Nephron (organoid): ENCODE measurements around the gene IL36B.

ENCODE experiments used
- H3K27ac Mint-ChIP-seq, 3 experiments: 2 replicates each; pipeline ENCODE4 v1.8.0; 2020; ENCODE audit warnings: mixed read lengths in 3 of 3, mild to moderate bottlenecking in 2 of 3, moderate library complexity in 1 of 3
- H3K27me3 Mint-ChIP-seq: 2 replicates; pipeline ENCODE4 v1.8.0; 2021; ENCODE audit warnings: low read depth, mild to moderate bottlenecking, moderate library complexity, mixed read lengths
- H3K36me3 Mint-ChIP-seq: 2 replicates; pipeline ENCODE4 v1.8.0; 2020; ENCODE audit warnings: low read depth, mixed read lengths
- H3K4me1 Mint-ChIP-seq: 2 replicates; pipeline ENCODE4 v1.8.0; 2020; ENCODE audit warnings: mixed read lengths
- H3K4me3 Mint-ChIP-seq, 3 experiments: 2 replicates each; pipeline ENCODE4 v1.8.0; 2020; ENCODE audit warnings: mild to moderate bottlenecking in 3 of 3, mixed read lengths in 3 of 3, moderate library complexity in 2 of 3
- H3K9me3 Mint-ChIP-seq: 2 replicates; pipeline ENCODE4 v1.8.0; 2020; ENCODE audit warnings: mixed read lengths
- CTCF ChIP-seq, 3 experiments: fragments of 200-600 bp; sonication (generic); IDR thresholded peaks; one replicate each; pipeline ENCODE4 v1.5.0; 2021; ENCODE audit warnings: antibody characterized with exemption in 3 of 3; ENCODE audit not compliant: unreplicated experiment in 3 of 3

IL36B gene

GRCh38 chr2:112985090-112985489 lies 67.6 kb downstream of the IL36B start:
- no peaks in the 10 kb centered on the region for H3K4me1 Mint-ChIP-seq
- peaks cover 5% of the 10 kb centered on the region for H3K9me3 Mint-ChIP-seq
- no peak overlapping the region for H3K4me3 Mint-ChIP-seq
- H3K27ac Mint-ChIP-seq, result no peak overlapping the region
- TF ChIP-seq CTCF (IDR thresholded peaks at IDR 0.05; ENCODE audit: unreplicated experiment in 3 of 3), result no peak
- H3K27me3 Mint-ChIP-seq, result peaks cover 5% of the 10 kb centered on the region
- H3K36me3 Mint-ChIP-seq, result no peaks in the 10 kb centered on the region

- no peaks in the 10 kb centered on the region for H3K9me3 Mint-ChIP-seq
These were observed 72.1 kb downstream of the IL36B start for GRCh38 chr2:112980537-112980936.

DNA sequence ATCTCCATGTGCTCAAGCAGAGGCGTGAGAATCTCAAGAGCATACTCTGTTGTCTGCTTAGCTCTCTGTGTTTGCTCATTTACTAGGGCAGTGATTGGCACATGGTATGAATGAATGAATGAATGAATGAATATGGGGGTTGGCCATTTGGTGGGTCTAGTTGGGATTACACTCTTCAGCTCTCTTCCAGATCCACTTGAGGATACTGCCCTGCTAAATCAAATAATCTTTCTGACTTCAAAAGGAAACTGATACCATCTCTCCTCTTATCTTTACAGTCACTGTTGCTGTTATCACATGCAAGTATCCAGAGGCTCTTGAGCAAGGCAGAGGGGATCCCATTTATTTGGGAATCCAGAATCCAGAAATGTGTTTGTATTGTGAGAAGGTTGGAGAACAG lies 72.9 kb downstream of the IL36B start:
- Mint-ChIP-seq H3K27ac (no peak overlapping the region), H3K4me1 (no peaks in the 10 kb centered on the region), H3K9me3 (no peaks in the 10 kb centered on the region), H3K4me3 (no peak overlapping the region), H3K27me3 (peaks cover 24% of the 10 kb centered on the region), H3K36me3 (no peaks in the 10 kb centered on the region)
- no peak for TF ChIP-seq CTCF (IDR thresholded peaks at IDR 0.05; ENCODE audit: unreplicated experiment in 3 of 3)

More at GRCh38 chr2:112980537-112980936, 72.1 kb downstream of the IL36B start:
- H3K4me3 Mint-ChIP-seq, result no peak overlapping the region
- no peak for TF ChIP-seq CTCF (IDR thresholded peaks at IDR 0.05; ENCODE audit: unreplicated experiment in 3 of 3)
- H3K27ac Mint-ChIP-seq, result no peak overlapping the region
- no peaks in the 10 kb centered on the region for H3K4me1 Mint-ChIP-seq
- H3K36me3 Mint-ChIP-seq, result no peaks in the 10 kb centered on the region
- H3K27me3 Mint-ChIP-seq, result peaks cover 24% of the 10 kb centered on the region

DNA sequence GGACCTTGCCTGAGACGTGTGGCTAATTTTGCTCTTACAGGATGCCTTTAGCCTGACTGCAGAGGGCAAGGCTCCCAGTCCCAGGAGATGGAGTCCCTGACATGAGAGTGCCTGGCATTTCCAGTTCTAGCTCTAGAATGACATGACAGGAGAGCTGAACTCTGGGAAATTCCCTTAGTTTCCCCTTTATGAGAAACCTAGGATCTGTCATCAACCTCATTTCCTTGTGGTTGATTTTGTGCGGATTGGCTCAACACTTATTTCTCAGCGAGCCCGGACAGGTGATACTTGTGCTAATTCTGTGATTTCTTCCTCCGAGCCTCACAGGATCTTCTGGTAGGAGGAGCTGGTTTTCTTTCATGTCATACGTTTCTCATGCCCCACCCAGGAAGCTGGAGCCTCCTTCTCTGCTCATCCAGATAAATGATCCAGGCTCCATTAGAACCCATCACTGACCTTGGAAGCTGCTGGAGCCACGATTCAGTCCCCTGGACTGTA lies 75.1 kb downstream of the IL36B start, which contains the start of gene IL36G:
Gene IL36G, plus strand, starts transcription at position 448 of the 498 bp plus-strand sequence. CDS start 633 bp downstream, outside the sequence.
- Mint-ChIP-seq H3K4me3 (no peak within 1 kb of the TSS), H3K27me3 (peaks cover 28% of the 10 kb centered on the region), H3K27ac (no peak within 1 kb of the TSS), H3K36me3 (no peaks in the 10 kb centered on the region), H3K9me3 (no peaks in the 10 kb centered on the region), H3K4me1 (no peaks in the 10 kb centered on the region)
- no peak for TF ChIP-seq CTCF (IDR thresholded peaks at IDR 0.05; ENCODE audit: unreplicated experiment in 3 of 3)
